SK-N-SH (cell line): ENCODE data around the gene LMO4.

Experiments
- CHD2 ChIP-seq: fragments of 150-350 bp; IDR thresholded peaks from 2 replicates; pipeline ENCODE4 v1.6.1; 2018; ENCODE audit warnings: low read length; ENCODE audit not compliant: partially characterized antibody
- CTCF ChIP-seq: fragments of 200-600 bp; sonication (generic); IDR thresholded peaks from 2 replicates; pipeline ENCODE4 v1.6.1; 2017; ENCODE audit warnings: antibody characterized with exemption, mild to moderate bottlenecking, moderate library complexity
- JUND ChIP-seq: IDR thresholded peaks from 2 replicates; pipeline ENCODE4 v1.4.0; 2012
- POLR2AphosphoS5 ChIP-seq: IDR thresholded peaks from 2 replicates; pipeline ENCODE4 v1.6.1; 2012; ENCODE audit warnings: low read depth, low read length
- RCOR1 ChIP-seq: fragments of 150-350 bp; IDR thresholded peaks from 2 replicates; pipeline ENCODE4 v1.6.1; 2017; ENCODE audit warnings: antibody characterized with exemption, low read length
- REST ChIP-seq: IDR thresholded peaks from 2 replicates; pipeline ENCODE4 v1.6.1; 2012; ENCODE audit warnings: mild to moderate bottlenecking, low read depth, low read length, moderate library complexity
- TCF12 ChIP-seq: IDR thresholded peaks from 2 replicates; pipeline ENCODE4 v1.4.0; 2012

GRCh38 chr1:87389011-87389410 lies 60.3 kb downstream of the LMO4 start:
- TF ChIP-seq POLR2AphosphoS5 (no peak), CTCF (no peak), TCF12 (no peak), CHD2 (no peak), JUND (no peak), REST (no peak), RCOR1 (no peak)
